Measurements from ENCODE around the gene ALOX5AP. TPM values are rescaled to one million over a fixed set of nuclear protein-coding genes. Genes with fewer than 3 reads are reported as not detected.

The ALOX5AP gene
- polyA plus RNA-seq, 2 of the 4 experiments (the other 2 are of a cell fraction) = 2.3 to 2.8 TPM

- H3K9me3 ChIP-seq = no peaks in the 10 kb centered on the region
- H3K4me2 ChIP-seq = no peak overlapping the region
- ATAC-seq (no peak), DNase-seq (ENCODE audit: low read depth in 1 of 2, low spot score in 1 of 2) (no peak), FAIRE-seq (no peak)
- H3K4me1 ChIP-seq = peaks cover 8% of the 10 kb centered on the region; the same call in 1 of the 3 replicates
- H3K27ac ChIP-seq = no peak overlapping the region
- ChIA-PET POLR2A (interaction anchor here (1.7 kb wide), 1 partner anchor 188 kb away, joined by 5 read pairs; no protein-coding TSS in a partner anchor), CTCF (interaction anchor here (0.7 to 5.0 kb wide), 12 partner anchors 13 to 673 kb away, joined by 3 to 40 read pairs (median 4); no protein-coding TSS in a partner anchor)
- no peak overlapping the region for H3K4me3 ChIP-seq
- TF ChIP-seq ESRRA (IDR thresholded peaks at IDR 0.05; ENCODE audit: borderline replicate concordance, low read length) = no peak
- no peak for TF ChIP-seq HEYL (CRISPR knock-in tag; IDR thresholded peaks at IDR 0.05)
- no peak for TF ChIP-seq KDM5A (IDR thresholded peaks at IDR 0.05)
- no peak for TF ChIP-seq PHF8 (IDR thresholded peaks at IDR 0.05; ENCODE audit: borderline replicate concordance, low read depth)
- no peak for TF ChIP-seq CHD2 (IDR thresholded peaks at IDR 0.05; ENCODE audit: low read length, partially characterized antibody)
- TF ChIP-seq RNF2 (IDR thresholded peaks at IDR 0.05; ENCODE audit: borderline replicate concordance, low read depth) = no peak
- no peak for TF ChIP-seq JUN (IDR thresholded peaks at IDR 0.05)
- TF ChIP-seq SMC3 (IDR thresholded peaks at IDR 0.05) = no peak
- no peak for TF ChIP-seq CEBPB (IDR thresholded peaks at IDR 0.05)
- no peak for TF ChIP-seq MAZ (IDR thresholded peaks at IDR 0.05; ENCODE audit: borderline replicate concordance, low read depth, low read length)
- no peak for TF ChIP-seq MAX (IDR thresholded peaks at IDR 0.05)
- TF ChIP-seq HDAC2 (IDR thresholded peaks at IDR 0.05) = no peak
- TF ChIP-seq HOXA7 (CRISPR knock-in tag; IDR thresholded peaks at IDR 0.05) = no peak
- 81% methylated on average over 4 of the region's 4 CpGs for WGBS (ENCODE audit: missing lambda C conversion rate)
Observed at GRCh38 chr13:30805132-30805537, 69.8 kb downstream of the ALOX5AP start.

GRCh38 chr13:30805603-30806011 is 70.3 kb downstream of the ALOX5AP start:
- WGBS (ENCODE audit: missing lambda C conversion rate) = 93% methylated on average over 3 of the region's 7 CpGs
- no peak for ATAC-seq
- TF ChIP-seq RFX5 (IDR thresholded peaks at IDR 0.05) (no peak), JUN (IDR thresholded peaks at IDR 0.05) (no peak), MYC (IDR thresholded peaks at IDR 0.05; ENCODE audit: borderline replicate concordance, low read length) (no peak), MAFK (IDR thresholded peaks at IDR 0.05; ENCODE audit: partially characterized antibody) (no peak), POLR2A (IDR thresholded peaks at IDR 0.05; ENCODE audit: low read length) (no peak), MAZ (IDR thresholded peaks at IDR 0.05; ENCODE audit: borderline replicate concordance, low read depth, low read length) (no peak), BHLHE40 (IDR thresholded peaks at IDR 0.05; ENCODE audit: low read depth, low read length) (no peak), RAD21 (conservative IDR thresholded peaks at IDR 0.05 in 1 of 2, IDR thresholded peaks at IDR 0.05 in 1 of 2) (no peak), TFCP2L1 (CRISPR knock-in tag; IDR thresholded peaks at IDR 0.05) (no peak), HOXB5 (CRISPR knock-in tag; IDR thresholded peaks at IDR 0.05) (no peak), POLR2AphosphoS2 (conservative IDR thresholded peaks at IDR 0.05; ENCODE audit: low read length) (no peak), CHD4 (IDR thresholded peaks at IDR 0.05; ENCODE audit: borderline replicate concordance) (no peak), ZNF302 (CRISPR knock-in tag; IDR thresholded peaks at IDR 0.05) (no peak), USF2 (IDR thresholded peaks at IDR 0.05) (no peak), JUNB (IDR thresholded peaks at IDR 0.05) (no peak), NR3C1 (IDR thresholded peaks at IDR 0.05) (no peak), ESRRA (IDR thresholded peaks at IDR 0.05; ENCODE audit: borderline replicate concordance, low read length) (no peak), SMC3 (IDR thresholded peaks at IDR 0.05) (no peak), EHMT2 (IDR thresholded peaks at IDR 0.05; ENCODE audit: low read depth) (no peak), CEBPB (IDR thresholded peaks at IDR 0.05) (no peak)
- DNase-seq (ENCODE audit: low read depth in 1 of 2, low spot score in 1 of 2) = no peak
- no peak overlapping the region for H3K4me2 ChIP-seq
- no peaks in the 10 kb centered on the region for H3K9me3 ChIP-seq
- no peak overlapping the region for H3K27ac ChIP-seq
- ChIA-PET POLR2A (no interaction called here), CTCF (interaction anchor here (0.7 to 5.0 kb wide), 9 partner anchors 14 to 673 kb away, joined by 3 to 40 read pairs (median 4); no protein-coding TSS in a partner anchor)
- H3K4me1 ChIP-seq = peaks cover 8% of the 10 kb centered on the region; the same call in 1 of the 3 replicates
- H3K4me3 ChIP-seq = no peak overlapping the region
- FAIRE-seq = no peak

Measured in A549 (cell line).